ENCODE data around the gene HOXA3.

DNA sequence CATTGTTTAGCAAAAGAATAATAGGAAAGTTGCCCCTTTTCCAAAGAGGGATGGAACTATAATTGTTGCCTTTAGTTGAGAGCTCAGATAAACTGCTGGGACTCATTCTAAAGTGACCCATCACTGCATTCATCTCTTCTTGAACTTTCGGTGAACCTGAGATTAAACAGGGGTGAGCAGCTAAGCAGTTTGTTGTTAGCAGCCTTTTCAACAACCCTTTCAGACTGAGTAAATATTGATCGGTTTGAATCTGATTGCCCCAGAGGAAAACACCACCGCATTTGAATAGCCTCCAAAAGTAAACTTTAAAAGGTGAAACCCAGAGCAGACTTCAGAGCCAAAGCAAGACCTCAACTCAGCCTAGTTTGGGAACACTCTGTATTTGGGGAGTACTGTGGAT is 61.3 kb downstream of the HOXA3 start:
- TF ChIP-seq, protein P1, sequence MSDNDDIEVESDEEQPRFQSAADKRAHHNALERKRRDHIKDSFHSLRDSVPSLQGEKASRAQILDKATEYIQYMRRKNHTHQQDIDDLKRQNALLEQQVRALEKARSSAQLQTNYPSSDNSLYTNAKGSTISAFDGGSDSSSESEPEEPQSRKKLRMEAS (IDR thresholded peaks at IDR 0.05), result no peak
- TF ChIP-seq POLR2A (IDR thresholded peaks at IDR 0.05; ENCODE audit: low read length) (no peak), HOXB5 (CRISPR knock-in tag; IDR thresholded peaks at IDR 0.05) (no peak), EP300 (IDR thresholded peaks at IDR 0.05) (no peak), FOSL2 (IDR thresholded peaks at IDR 0.05) (no peak), FOSL2 (CRISPR knock-in tag; IDR thresholded peaks at IDR 0.05) (no peak), KDM5A (IDR thresholded peaks at IDR 0.05) (no peak), CBX8 (IDR thresholded peaks at IDR 0.05) (no peak), MAZ (IDR thresholded peaks at IDR 0.05; ENCODE audit: borderline replicate concordance, low read depth, low read length) (no peak), JUN (IDR thresholded peaks at IDR 0.05) (no peak)
- TF ChIP-seq, protein P2, sequence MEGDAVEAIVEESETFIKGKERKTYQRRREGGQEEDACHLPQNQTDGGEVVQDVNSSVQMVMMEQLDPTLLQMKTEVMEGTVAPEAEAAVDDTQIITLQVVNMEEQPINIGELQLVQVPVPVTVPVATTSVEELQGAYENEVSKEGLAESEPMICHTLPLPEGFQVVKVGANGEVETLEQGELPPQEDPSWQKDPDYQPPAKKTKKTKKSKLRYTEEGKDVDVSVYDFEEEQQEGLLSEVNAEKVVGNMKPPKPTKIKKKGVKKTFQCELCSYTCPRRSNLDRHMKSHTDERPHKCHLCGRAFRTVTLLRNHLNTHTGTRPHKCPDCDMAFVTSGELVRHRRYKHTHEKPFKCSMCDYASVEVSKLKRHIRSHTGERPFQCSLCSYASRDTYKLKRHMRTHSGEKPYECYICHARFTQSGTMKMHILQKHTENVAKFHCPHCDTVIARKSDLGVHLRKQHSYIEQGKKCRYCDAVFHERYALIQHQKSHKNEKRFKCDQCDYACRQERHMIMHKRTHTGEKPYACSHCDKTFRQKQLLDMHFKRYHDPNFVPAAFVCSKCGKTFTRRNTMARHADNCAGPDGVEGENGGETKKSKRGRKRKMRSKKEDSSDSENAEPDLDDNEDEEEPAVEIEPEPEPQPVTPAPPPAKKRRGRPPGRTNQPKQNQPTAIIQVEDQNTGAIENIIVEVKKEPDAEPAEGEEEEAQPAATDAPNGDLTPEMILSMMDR (IDR thresholded peaks at IDR 0.05), result no peak
- TF ChIP-seq, protein P3, sequence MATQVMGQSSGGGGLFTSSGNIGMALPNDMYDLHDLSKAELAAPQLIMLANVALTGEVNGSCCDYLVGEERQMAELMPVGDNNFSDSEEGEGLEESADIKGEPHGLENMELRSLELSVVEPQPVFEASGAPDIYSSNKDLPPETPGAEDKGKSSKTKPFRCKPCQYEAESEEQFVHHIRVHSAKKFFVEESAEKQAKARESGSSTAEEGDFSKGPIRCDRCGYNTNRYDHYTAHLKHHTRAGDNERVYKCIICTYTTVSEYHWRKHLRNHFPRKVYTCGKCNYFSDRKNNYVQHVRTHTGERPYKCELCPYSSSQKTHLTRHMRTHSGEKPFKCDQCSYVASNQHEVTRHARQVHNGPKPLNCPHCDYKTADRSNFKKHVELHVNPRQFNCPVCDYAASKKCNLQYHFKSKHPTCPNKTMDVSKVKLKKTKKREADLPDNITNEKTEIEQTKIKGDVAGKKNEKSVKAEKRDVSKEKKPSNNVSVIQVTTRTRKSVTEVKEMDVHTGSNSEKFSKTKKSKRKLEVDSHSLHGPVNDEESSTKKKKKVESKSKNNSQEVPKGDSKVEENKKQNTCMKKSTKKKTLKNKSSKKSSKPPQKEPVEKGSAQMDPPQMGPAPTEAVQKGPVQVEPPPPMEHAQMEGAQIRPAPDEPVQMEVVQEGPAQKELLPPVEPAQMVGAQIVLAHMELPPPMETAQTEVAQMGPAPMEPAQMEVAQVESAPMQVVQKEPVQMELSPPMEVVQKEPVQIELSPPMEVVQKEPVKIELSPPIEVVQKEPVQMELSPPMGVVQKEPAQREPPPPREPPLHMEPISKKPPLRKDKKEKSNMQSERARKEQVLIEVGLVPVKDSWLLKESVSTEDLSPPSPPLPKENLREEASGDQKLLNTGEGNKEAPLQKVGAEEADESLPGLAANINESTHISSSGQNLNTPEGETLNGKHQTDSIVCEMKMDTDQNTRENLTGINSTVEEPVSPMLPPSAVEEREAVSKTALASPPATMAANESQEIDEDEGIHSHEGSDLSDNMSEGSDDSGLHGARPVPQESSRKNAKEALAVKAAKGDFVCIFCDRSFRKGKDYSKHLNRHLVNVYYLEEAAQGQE (IDR thresholded peaks at IDR 0.05), result no peak
- TF ChIP-seq, protein P4, sequence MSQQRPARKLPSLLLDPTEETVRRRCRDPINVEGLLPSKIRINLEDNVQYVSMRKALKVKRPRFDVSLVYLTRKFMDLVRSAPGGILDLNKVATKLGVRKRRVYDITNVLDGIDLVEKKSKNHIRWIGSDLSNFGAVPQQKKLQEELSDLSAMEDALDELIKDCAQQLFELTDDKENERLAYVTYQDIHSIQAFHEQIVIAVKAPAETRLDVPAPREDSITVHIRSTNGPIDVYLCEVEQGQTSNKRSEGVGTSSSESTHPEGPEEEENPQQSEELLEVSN (IDR thresholded peaks at IDR 0.05; ENCODE audit: borderline replicate concordance, low read depth), result no peak
